SK-N-SH (cell line): ENCODE measurements around the gene NCKAP5.

Source experiments
- EZH2phosphoT487 ChIP-seq: fragments of 200-600 bp; sonication (generic); IDR thresholded peaks from 2 replicates; pipeline ENCODE4 v1.6.1; 2017; ENCODE audit warnings: low read depth, mixed run types, mild to moderate bottlenecking, antibody characterized with exemption, moderate library complexity, borderline replicate concordance
- POLR2AphosphoS5 ChIP-seq: IDR thresholded peaks from 2 replicates; pipeline ENCODE4 v1.6.1; 2012; ENCODE audit warnings: low read depth, low read length

- no peak for TF ChIP-seq EZH2phosphoT487
- no peak for TF ChIP-seq POLR2AphosphoS5
Observed at GRCh38 chr2:133432778-133433177, 135.5 kb downstream of the NCKAP5 start.
